Mucosa of rectum (tissue), 2 donors: Measurements from ENCODE around the gene DCAF7.
A peak's percentile ranks its signal among the peaks of the same experiment; 100 is the strongest.

Experiments
- H3K27ac ChIP-seq, 2 donors: one replicate each; pipeline ENCODE4 v1.7.0; 2013; ENCODE audit warnings: inconsistent platforms in 2 of 2, low read depth in 2 of 2, low read length in 2 of 2
- H3K27me3 ChIP-seq, 2 donors: one replicate each; pipeline ENCODE4 v1.7.0; 2013; ENCODE audit warnings: low read length in 2 of 2; ENCODE audit not compliant: control insufficient read depth in 2 of 2, insufficient read depth in 2 of 2
- H3K36me3 ChIP-seq, 2 donors: one replicate each; pipeline ENCODE4 v1.7.0; 2013; ENCODE audit warnings: low read length in 2 of 2; ENCODE audit not compliant: control insufficient read depth in 2 of 2, insufficient read depth in 2 of 2
- H3K4me1 ChIP-seq, 2 donors: one replicate each; pipeline ENCODE4 v1.7.0; 2013; ENCODE audit warnings: low read length in 2 of 2, mild to moderate bottlenecking in 1 of 2; ENCODE audit not compliant: control insufficient read depth in 2 of 2, insufficient read depth in 2 of 2
- H3K4me3 ChIP-seq, 2 donors: one replicate each; pipeline ENCODE4 v1.7.0; 2013; ENCODE audit warnings: low read length in 2 of 2
- H3K9ac ChIP-seq, 2 donors: one replicate each; pipeline ENCODE4 v1.7.0; 2013; ENCODE audit warnings: low read length in 2 of 2, low read depth in 1 of 2, mild to moderate bottlenecking in 1 of 2
- H3K9me3 ChIP-seq, 2 donors: one replicate each; pipeline ENCODE4 v1.7.0; 2013; ENCODE audit warnings: low read length in 2 of 2; ENCODE audit not compliant: control insufficient read depth in 2 of 2
- donor health status: healthy.
- donor health status: Normal muscosa, but diverticular disease.

DCAF7 gene

DNA sequence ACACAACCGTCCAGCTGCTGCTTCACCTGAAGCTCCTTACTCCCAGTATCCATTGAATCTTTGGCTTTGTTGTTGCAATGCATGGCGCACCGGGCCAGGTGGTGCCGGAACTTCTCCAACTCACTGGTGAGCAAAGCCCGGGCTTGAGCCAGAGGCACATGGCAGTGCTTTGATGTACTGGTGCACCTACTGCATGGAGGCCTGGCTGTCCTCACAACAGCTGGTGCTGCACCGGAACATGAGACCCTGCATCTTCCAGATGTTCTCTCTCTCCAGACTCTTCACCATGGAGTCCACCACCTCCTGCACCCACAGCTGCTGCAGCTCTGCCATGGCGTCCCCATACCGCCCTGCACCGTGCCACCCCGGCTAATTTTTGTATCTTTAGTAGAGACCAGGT is 60.6 kb downstream of the DCAF7 start:
- H3K4me3 ChIP-seq: no peak overlapping the region
- H3K9me3 ChIP-seq: no peaks in the 10 kb centered on the region
- H3K27ac ChIP-seq: no peak overlapping the region
- no peaks in the 10 kb centered on the region for H3K27me3 ChIP-seq
- no peaks in the 10 kb centered on the region for H3K4me1 ChIP-seq
- H3K9ac ChIP-seq: no peak overlapping the region
- peaks cover 27 to 38% of the 10 kb centered on the region in 2 donors for H3K36me3 ChIP-seq

GRCh38 chr17:63611354-63611753 is 61.1 kb downstream of the DCAF7 start:
- H3K9me3 ChIP-seq: no peaks in the 10 kb centered on the region
- no peak overlapping the region for H3K9ac ChIP-seq
- H3K27ac ChIP-seq: no peak overlapping the region
- H3K4me3 ChIP-seq: no peak overlapping the region
- peaks cover 22 to 33% of the 10 kb centered on the region in 2 donors for H3K36me3 ChIP-seq
- H3K4me1 ChIP-seq: no peaks in the 10 kb centered on the region
- no peaks in the 10 kb centered on the region for H3K27me3 ChIP-seq

DNA sequence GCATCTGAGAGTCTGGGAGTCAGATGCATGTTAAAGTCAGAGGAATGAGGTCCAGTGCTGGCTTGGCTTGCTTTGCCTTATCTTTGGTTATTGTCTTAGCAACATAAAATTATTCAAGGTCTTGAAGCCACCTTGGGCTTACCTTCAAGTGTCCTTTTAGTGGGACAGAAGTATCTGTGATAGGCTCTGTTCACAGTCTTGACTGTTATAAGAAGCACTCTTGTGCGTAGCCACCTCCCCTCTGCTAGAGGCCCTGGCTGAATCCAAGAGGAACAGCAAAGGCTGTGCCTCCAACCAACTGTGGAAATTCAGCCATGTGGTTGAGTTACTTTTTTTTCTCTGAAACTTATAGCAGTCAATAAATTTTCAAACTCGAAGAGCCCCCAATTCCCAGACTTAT is 63.4 kb downstream of the DCAF7 start:
- H3K4me1 ChIP-seq: no peaks in the 10 kb centered on the region
- H3K27me3 ChIP-seq: no peaks in the 10 kb centered on the region
- no peak overlapping the region for H3K4me3 ChIP-seq
- no peaks in the 10 kb centered on the region for H3K9me3 ChIP-seq
- H3K9ac ChIP-seq: no peak overlapping the region
- no peak overlapping the region for H3K27ac ChIP-seq
- H3K36me3 ChIP-seq: peaks cover 4 to 12% of the 10 kb centered on the region in 2 donors

- Histone ChIP-seq H3K9me3 (no peaks in the 10 kb centered on the region), H3K36me3 (no peaks in the 10 kb centered on the region), H3K9ac (peak overlapping the region; percentile 32 to 80), H3K4me1 (peaks cover 3 to 12% of the 10 kb centered on the region in 2 donors), H3K4me3 (peak overlapping the region; percentile 74 to 82), H3K27me3 (no peaks in the 10 kb centered on the region), H3K27ac (peak overlapping the region; percentile 58 to 72)
These were observed 71.0 kb downstream of the DCAF7 start for GRCh38 chr17:63621229-63621683.

DNA sequence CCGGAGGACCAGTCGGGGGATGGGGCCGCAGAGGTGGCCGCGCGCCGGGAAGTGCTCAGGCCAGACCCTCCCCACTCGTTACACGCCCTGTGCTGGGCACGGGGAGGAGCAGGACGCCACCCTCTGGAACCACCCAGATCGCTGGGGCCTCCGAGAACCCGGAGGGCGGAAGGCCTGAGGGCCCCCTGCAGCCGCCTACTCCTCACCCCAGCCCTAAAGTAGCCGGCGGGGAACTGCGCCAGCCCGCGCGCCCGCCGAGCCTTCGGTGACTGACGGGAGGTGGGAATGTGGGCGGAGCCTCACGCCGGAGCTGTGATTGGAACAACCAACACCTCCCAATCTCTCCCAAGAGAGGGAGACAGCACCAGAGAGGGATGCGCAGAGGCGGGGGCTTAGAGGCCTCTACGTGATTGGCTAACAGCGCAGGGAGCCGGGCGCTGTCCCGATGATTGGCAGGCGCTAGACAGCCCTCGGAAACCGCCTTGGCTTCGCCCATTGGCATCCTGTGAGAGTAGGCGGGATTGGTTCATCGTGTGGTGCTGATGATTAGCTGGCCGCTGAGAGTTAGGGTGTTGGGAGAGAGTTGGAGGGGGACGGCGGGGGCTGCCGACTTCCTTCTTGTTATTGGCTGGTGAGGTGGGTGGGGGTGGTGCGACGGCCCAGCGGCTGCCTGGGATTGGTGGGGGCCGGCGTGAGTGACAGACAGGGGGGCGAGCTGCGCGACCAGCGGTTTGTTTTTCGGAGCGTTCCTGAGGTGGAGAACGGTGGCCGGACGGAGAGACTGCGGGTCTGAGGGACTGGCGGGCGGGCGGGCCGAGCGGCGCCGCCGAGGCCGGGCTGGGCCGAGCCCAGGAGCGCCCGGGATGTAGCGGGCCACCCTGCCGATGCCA is 71.7 kb downstream of the DCAF7 start, which contains the start of gene MAP3K3:
Gene MAP3K3, plus strand, starts transcription at position 734 of the 890 bp plus-strand sequence. CDS start 343 bp downstream, outside the sequence.
- Histone ChIP-seq H3K4me1 (peaks cover 3 to 13% of the 10 kb centered on the region in 2 donors), H3K9ac (peak within 1 kb of the TSS; percentile 68 to 80), H3K27ac (peak within 1 kb of the TSS; percentile 69 to 74), H3K27me3 (no peaks in the 10 kb centered on the region), H3K4me3 (peak within 1 kb of the TSS; percentile 78 to 82), H3K36me3 (no peaks in the 10 kb centered on the region), H3K9me3 (no peaks in the 10 kb centered on the region)

GRCh38 chr17:63622574-63623390 is 72.5 kb downstream of the DCAF7 start:
- H3K36me3 ChIP-seq: no peaks in the 10 kb centered on the region
- peak overlapping the region; percentile 78 to 82 for H3K4me3 ChIP-seq
- no peaks in the 10 kb centered on the region for H3K9me3 ChIP-seq
- peak overlapping the region; percentile 69 to 74 for H3K27ac ChIP-seq
- peak overlapping the region; percentile 68 to 73 for H3K9ac ChIP-seq
- peaks cover 3 to 16% of the 10 kb centered on the region in 2 donors for H3K4me1 ChIP-seq
- H3K27me3 ChIP-seq: no peaks in the 10 kb centered on the region

DNA sequence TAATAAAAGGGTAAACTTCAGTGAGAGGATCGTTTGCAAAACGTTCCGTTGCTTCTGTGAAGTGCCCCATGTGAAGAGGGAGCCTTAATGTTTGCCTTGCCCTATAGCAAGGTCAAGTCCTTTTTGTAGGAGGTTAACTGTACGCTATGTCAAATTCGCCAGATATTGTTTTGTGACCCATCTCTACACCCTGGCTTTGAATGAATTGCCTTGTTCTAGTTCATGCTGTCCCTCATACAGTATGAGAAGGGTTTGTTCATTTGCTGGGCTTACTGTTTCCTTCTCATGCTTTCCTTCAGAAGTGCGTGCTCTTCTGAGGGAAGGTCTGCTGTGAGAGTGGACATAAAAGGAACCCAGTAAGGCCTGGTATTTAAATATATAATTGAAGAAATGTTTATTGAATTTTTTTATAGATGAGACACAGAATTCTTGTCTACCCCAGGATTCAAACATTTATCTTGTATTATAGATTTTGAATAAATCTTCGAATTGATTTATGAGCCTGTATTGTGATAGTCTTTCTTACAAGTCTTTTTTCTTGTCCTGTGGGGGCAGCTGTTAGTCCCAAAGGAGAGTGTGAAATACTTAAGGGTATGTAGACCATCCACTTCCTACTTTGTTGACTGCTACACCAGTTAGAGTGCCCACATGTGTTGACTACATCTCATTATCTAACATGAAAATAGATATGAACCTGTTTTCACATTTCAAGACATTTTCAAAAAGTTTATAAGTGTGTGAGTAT is 73.7 kb downstream of the DCAF7 start:
- Histone ChIP-seq H3K27me3 (no peaks in the 10 kb centered on the region), H3K4me3 (peak overlapping the region; percentile 78 to 82), H3K36me3 (no peaks in the 10 kb centered on the region), H3K27ac (no peak overlapping the region), H3K9ac (peak overlapping the region in 1 of 2 donors; percentile 73), H3K9me3 (no peaks in the 10 kb centered on the region), H3K4me1 (peaks cover 3 to 16% of the 10 kb centered on the region in 2 donors)

- H3K36me3 ChIP-seq: no peaks in the 10 kb centered on the region
- no peak overlapping the region for H3K27ac ChIP-seq
- no peak overlapping the region for H3K4me3 ChIP-seq
- H3K4me1 ChIP-seq: peaks cover 3 to 16% of the 10 kb centered on the region in 2 donors
- H3K27me3 ChIP-seq: no peaks in the 10 kb centered on the region
- H3K9ac ChIP-seq: no peak overlapping the region
- no peaks in the 10 kb centered on the region for H3K9me3 ChIP-seq
These were observed 74.2 kb downstream of the DCAF7 start for GRCh38 chr17:63624531-63624880.

DNA sequence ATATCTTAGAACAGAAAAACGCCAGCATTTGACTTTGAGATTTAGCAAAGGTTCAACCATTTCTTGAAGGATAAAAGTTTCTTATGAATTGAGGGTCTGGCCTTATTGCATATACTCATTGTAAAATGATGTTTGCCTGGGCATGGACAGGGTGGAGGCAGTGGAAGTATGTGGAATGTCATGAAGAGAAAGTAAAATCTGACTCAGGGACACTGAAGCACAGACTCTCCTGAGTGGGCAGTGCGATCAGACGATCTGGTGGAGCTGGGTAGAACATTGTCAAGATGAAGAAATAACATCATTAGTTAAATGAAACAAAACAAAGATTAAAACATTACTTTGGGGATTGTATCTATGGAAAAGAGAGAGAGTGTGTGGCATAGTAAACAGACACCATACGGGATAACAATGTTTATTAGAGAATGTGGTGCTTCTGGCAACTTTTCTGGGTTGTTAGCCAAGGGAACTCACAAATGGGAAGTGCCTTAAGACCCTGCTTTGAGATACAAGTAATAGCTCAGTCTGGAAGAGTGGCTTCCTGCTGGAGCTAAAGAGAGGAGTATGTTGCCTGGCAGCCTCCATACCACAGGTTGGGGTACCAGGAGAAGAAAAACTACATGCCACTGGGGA is 76.4 kb downstream of the DCAF7 start:
- H3K9me3 ChIP-seq: no peaks in the 10 kb centered on the region
- no peak overlapping the region for H3K27ac ChIP-seq
- no peak overlapping the region for H3K4me3 ChIP-seq
- H3K27me3 ChIP-seq: no peaks in the 10 kb centered on the region
- peak overlapping the region in 1 of 2 donors; percentile 12 for H3K9ac ChIP-seq
- H3K36me3 ChIP-seq: no peaks in the 10 kb centered on the region
- peaks cover 6 to 19% of the 10 kb centered on the region in 2 donors for H3K4me1 ChIP-seq
